ENCODE data around the gene ASF1B. TPM values are rescaled to one million over a fixed set of nuclear protein-coding genes. Genes with fewer than 3 reads are reported as not detected.

Gene ASF1B
- total RNA-seq, 4 donors from 2014 or later: 1.9 to 4.5 (median 4.4) TPM; not detected in 1

GRCh38 chr19:14088634-14089411 is 47.6 kb downstream of the ASF1B start:
- TF ChIP-seq CTCF (IDR thresholded peaks at IDR 0.05): no peak
- TF ChIP-seq EP300 (IDR thresholded peaks at IDR 0.05; ENCODE audit: low read depth): no peak
- no peak for TF ChIP-seq POLR2A (IDR thresholded peaks at IDR 0.05)
- no peak for TF ChIP-seq POLR2AphosphoS5 (IDR thresholded peaks at IDR 0.05)
- Histone ChIP-seq H3K27ac (peak overlapping the region in 2 of 4 donors; percentile 72 to 94), H3K36me3 (peaks cover 0 to 9% (median 0%) of the 10 kb centered on the region in 4 donors), H3K4me3 (peak overlapping the region in 2 of 4 donors; percentile 92 to 95), H3K4me1 (peaks cover 5 to 22% (median 13%) of the 10 kb centered on the region in 4 donors), H3K27me3 (no peaks in the 10 kb centered on the region), H3K9me3 (no peaks in the 10 kb centered on the region)
- intact Hi-C loops (cut with DNase I; ENCODE audit: low total_unique reads): no loop called here
- no peak for DNase-seq
- WGBS, 2 donors (ENCODE audit: low coverage in 1 of 2): 83 to 100% methylated on average over 4 to 30 of the region's 30 CpGs
- in situ Hi-C loops (cut with MboI; ENCODE audit: low pct_ligation_motif_present in 1 of 4, low pct_unique_long_range_greater_than_20kb in 1 of 4, low sequenced_read_pairs in 3 of 4): no loop called here

GRCh38 chr19:14086098-14086497 is 50.3 kb downstream of the ASF1B start:
- no peak for TF ChIP-seq POLR2A (IDR thresholded peaks at IDR 0.05)
- Histone ChIP-seq H3K4me1 (peaks cover 0 to 25% (median 16%) of the 10 kb centered on the region in 4 donors), H3K4me3 (no peak overlapping the region), H3K27me3 (no peaks in the 10 kb centered on the region), H3K9me3 (no peaks in the 10 kb centered on the region), H3K36me3 (peaks cover 0 to 9% (median 0%) of the 10 kb centered on the region in 4 donors), H3K27ac (no peak overlapping the region)
- 74 to 93% methylated on average over 3 to 5 of the region's 5 CpGs for WGBS, 2 donors (ENCODE audit: low coverage in 1 of 2)
- no peak for DNase-seq
- intact Hi-C loops (cut with DNase I; ENCODE audit: low total_unique reads) (no loop called here), in situ Hi-C loops (cut with MboI; ENCODE audit: low pct_ligation_motif_present in 1 of 4, low pct_unique_long_range_greater_than_20kb in 1 of 4, low sequenced_read_pairs in 3 of 4) (no loop called here)

GRCh38 chr19:14085309-14085995 is 50.9 kb downstream of the ASF1B start, which contains the start of gene C19orf67:
Gene C19orf67, minus strand, starts transcription at chr19:14085783. Its CDS starts 156 bp downstream, at chr19:14085627.
- Histone ChIP-seq H3K9me3 (no peaks in the 10 kb centered on the region), H3K4me3 (peak within 1 kb of the TSS in 1 of 4 donors; percentile 27), H3K36me3 (peaks cover 0 to 9% (median 0%) of the 10 kb centered on the region in 4 donors), H3K27ac (no peak within 1 kb of the TSS), H3K27me3 (no peaks in the 10 kb centered on the region), H3K4me1 (peaks cover 5 to 29% (median 18%) of the 10 kb centered on the region in 4 donors)
- in situ Hi-C loops (cut with MboI; ENCODE audit: low pct_ligation_motif_present in 1 of 4, low pct_unique_long_range_greater_than_20kb in 1 of 4, low sequenced_read_pairs in 3 of 4) (no loop called here), intact Hi-C loops (cut with DNase I; ENCODE audit: low total_unique reads) (no loop called here)
- no peak for TF ChIP-seq POLR2AphosphoS5 (IDR thresholded peaks at IDR 0.05)
- no peak for TF ChIP-seq POLR2A (IDR thresholded peaks at IDR 0.05)
- no peak for TF ChIP-seq EP300 (IDR thresholded peaks at IDR 0.05; ENCODE audit: low read depth)
- TF ChIP-seq CTCF (IDR thresholded peaks at IDR 0.05): no peak
- whole genome bisulfite sequencing, 2 donors (ENCODE audit: low coverage in 1 of 2): 60 to 77% methylated on average over 2 to 49 of the region's 54 CpGs
- no peak for DNase-seq

- Histone ChIP-seq H3K4me3 (peak overlapping the region in 2 of 4 donors; percentile 69 to 77), H3K4me1 (peaks cover 10 to 36% (median 20%) of the 10 kb centered on the region in 4 donors), H3K9me3 (no peaks in the 10 kb centered on the region), H3K36me3 (peaks cover 0 to 3% (median 0%) of the 10 kb centered on the region in 4 donors), H3K27me3 (no peaks in the 10 kb centered on the region), H3K27ac (peak overlapping the region; percentile 88 to 95 (median 94))
- TF ChIP-seq POLR2A (IDR thresholded peaks at IDR 0.05) (no peak), EP300 (IDR thresholded peaks at IDR 0.05; ENCODE audit: low read depth) (no peak), CTCF (IDR thresholded peaks at IDR 0.05) (no peak), POLR2AphosphoS5 (IDR thresholded peaks at IDR 0.05) (no peak)
- no peak for DNase-seq
- WGBS, 2 donors (ENCODE audit: low coverage in 1 of 2): 50% methylated on average over 1 of the region's 1 CpG; no CpG with 5 or more reads in 1 of the 2 donors
- in situ Hi-C loops (cut with MboI; ENCODE audit: low pct_ligation_motif_present in 1 of 4, low pct_unique_long_range_greater_than_20kb in 1 of 4, low sequenced_read_pairs in 3 of 4) (no loop called here), intact Hi-C loops (cut with DNase I; ENCODE audit: low total_unique reads) (no loop called here)
Measured at GRCh38 chr19:14082675-14082960, 53.8 kb downstream of the ASF1B start.

Measured in transverse colon (tissue), 4 donors.